ENCODE measurements around the gene MSI2.

- TF ChIP-seq EZH2 (IDR thresholded peaks at IDR 0.05; ENCODE audit: borderline replicate concordance, low read depth, low read length, severe bottlenecking), result no peak
- no peak for TF ChIP-seq CTCF (IDR thresholded peaks at IDR 0.05; ENCODE audit: extremely low read depth in 1 of 2, insufficient read depth in 1 of 2, low read depth in 1 of 2, low read length in 2 of 2)
- no peak for TF ChIP-seq POLR2AphosphoS5 (IDR thresholded peaks at IDR 0.05; ENCODE audit: insufficient read depth, low read depth, low read length)
- no peak for TF ChIP-seq POLR2A (IDR thresholded peaks at IDR 0.05; ENCODE audit: low read depth, low read length)
- no peak for TF ChIP-seq MAX (IDR thresholded peaks at IDR 0.05; ENCODE audit: insufficient read depth, insufficient read length)
- TF ChIP-seq MYC (IDR thresholded peaks at IDR 0.05; ENCODE audit: low read depth, low read length), result no peak
Measured at GRCh38 chr17:57665128-57665527, 408.8 kb downstream of the MSI2 start.

Measured in endothelial cell of umbilical vein (primary cell).